Glutamatergic neuron (in vitro differentiated cells): Measurements from ENCODE around the gene GRK4. TPM values are rescaled to one million over a fixed set of nuclear protein-coding genes. Genes with fewer than 3 reads are reported as not detected.
A peak's percentile ranks its signal among the peaks of the same experiment; 100 is the strongest.
"Not testable (repeated sequence)": the region's sequence is repeated elsewhere in the genome, so short reads cannot be mapped to it uniquely, and the experiment has no call there.

ENCODE experiments used
- DNase-seq: peaks from one replicate; pipeline ENCODE4 v3.0.0; 2022
- H3K27ac Mint-ChIP-seq: one replicate; pipeline ENCODE4 v1.8.0; 2020; ENCODE audit warnings: mild to moderate bottlenecking, mixed read lengths, inconsistent platforms; ENCODE audit not compliant: unreplicated experiment
- H3K27me3 Mint-ChIP-seq: one replicate; pipeline ENCODE4 v1.8.0; 2020; ENCODE audit warnings: mild to moderate bottlenecking, moderate library complexity, mixed read lengths, inconsistent platforms; ENCODE audit not compliant: unreplicated experiment
- H3K36me3 Mint-ChIP-seq: one replicate; pipeline ENCODE4 v1.8.0; 2020; ENCODE audit warnings: mild to moderate bottlenecking, mixed read lengths, inconsistent platforms; ENCODE audit not compliant: unreplicated experiment
- H3K4me1 Mint-ChIP-seq: one replicate; pipeline ENCODE4 v1.8.0; 2020; ENCODE audit warnings: mild to moderate bottlenecking, low read depth, mixed read lengths, inconsistent platforms; ENCODE audit not compliant: unreplicated experiment
- H3K4me3 Mint-ChIP-seq: one replicate; pipeline ENCODE4 v1.8.0; 2020; ENCODE audit warnings: mild to moderate bottlenecking, mixed read lengths, inconsistent platforms; ENCODE audit not compliant: unreplicated experiment
- H3K9me3 Mint-ChIP-seq: one replicate; pipeline ENCODE4 v1.8.0; 2020; ENCODE audit warnings: mild to moderate bottlenecking, moderate library complexity, mixed read lengths, inconsistent platforms; ENCODE audit not compliant: unreplicated experiment
- total RNA-seq: library from RNA; stranded (reverse); fragmentation: NEBNext Ultra II Directional; extraction: Animal tissue kit (Norgen Biotek cat#: 25700); gene quantifications from one replicate; pipeline ENCODE4 v1.2.1, GENCODE V29; 2021; ENCODE audit not compliant: unreplicated experiment
- TF ChIP-seq, protein P1 (sequence below): fragments of 200-600 bp; sonication (generic); IDR thresholded peaks from one replicate; pipeline ENCODE4 v1.5.0; 2021; ENCODE audit not compliant: partially characterized antibody, unreplicated experiment

The GRK4 gene
- total RNA-seq, 1 donor from 2014 or later = 34.5 TPM

DNA sequence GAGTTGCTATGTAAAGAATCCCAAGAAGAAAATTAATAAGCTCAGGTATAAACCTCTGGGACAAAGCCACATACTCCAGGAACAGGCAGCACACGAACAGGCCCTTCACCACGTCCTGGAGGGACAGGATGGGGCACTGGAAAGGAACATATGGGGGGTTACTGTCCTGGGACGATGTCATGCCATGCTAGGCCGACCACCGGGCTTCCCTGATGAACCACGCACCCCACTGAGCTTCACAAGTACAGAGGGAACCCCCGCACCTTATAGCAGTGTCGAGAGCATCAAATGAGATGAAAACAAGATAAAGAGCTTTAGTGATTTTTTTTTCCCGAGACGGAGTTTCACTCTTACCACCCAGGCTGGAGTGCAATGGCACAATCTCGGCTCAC, 19.3 kb upstream of the GRK4 start:
- Mint-ChIP-seq H3K4me3 (no peak overlapping the region), H3K4me1 (no peaks in the 10 kb centered on the region), H3K36me3 (peaks cover 3% of the 10 kb centered on the region), H3K27me3 (peaks cover 5% of the 10 kb centered on the region), H3K27ac (peak overlapping the region; percentile 43), H3K9me3 (no peaks in the 10 kb centered on the region)
- DNase-seq = no peak
- TF ChIP-seq, protein P1, sequence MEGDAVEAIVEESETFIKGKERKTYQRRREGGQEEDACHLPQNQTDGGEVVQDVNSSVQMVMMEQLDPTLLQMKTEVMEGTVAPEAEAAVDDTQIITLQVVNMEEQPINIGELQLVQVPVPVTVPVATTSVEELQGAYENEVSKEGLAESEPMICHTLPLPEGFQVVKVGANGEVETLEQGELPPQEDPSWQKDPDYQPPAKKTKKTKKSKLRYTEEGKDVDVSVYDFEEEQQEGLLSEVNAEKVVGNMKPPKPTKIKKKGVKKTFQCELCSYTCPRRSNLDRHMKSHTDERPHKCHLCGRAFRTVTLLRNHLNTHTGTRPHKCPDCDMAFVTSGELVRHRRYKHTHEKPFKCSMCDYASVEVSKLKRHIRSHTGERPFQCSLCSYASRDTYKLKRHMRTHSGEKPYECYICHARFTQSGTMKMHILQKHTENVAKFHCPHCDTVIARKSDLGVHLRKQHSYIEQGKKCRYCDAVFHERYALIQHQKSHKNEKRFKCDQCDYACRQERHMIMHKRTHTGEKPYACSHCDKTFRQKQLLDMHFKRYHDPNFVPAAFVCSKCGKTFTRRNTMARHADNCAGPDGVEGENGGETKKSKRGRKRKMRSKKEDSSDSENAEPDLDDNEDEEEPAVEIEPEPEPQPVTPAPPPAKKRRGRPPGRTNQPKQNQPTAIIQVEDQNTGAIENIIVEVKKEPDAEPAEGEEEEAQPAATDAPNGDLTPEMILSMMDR = no peak

DNA sequence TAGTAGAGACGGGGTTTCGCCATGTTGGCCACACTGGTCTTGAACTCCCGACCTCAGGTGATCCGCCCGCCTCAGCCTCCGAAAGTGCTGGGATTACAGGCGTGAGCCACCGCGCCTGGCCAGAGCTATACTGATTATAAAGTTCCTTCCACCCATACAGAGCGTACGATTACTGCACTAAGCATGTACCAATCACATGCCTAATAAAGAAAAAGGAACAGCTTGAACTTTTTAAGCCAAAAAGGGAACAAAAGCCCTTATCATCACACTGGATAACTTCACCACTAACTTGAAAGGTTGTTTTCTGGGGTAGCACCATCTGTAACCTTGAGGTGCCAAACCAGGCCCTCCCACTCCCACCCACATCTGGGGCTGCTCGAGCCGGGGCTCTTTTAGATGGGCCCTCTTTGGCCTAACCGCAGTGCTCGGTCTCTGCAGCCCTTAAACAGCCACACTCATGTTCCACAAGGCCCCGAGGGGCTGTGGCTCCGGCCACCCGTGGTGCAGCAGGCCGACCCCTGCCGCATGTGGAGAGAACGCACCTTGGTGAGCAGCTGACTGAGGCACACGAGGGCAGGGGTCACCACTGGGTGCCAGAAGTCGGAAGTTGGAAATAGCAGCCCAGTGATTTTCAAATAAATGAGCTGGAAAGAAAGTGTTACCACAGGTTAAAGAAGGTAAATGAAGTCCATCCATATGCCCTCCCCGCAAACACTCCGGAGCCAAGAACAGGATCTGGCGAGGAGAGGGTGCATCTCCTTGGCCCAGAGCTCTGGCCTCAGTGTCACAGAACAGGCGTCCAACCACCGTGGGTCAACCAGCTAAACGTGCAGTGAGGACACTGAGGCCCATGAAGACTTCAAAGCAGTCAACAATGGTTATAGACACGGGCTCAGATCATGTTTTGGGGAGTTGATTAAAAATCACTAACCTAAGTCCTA, 18.5 kb upstream of the GRK4 start:
- H3K4me3 Mint-ChIP-seq = no peak overlapping the region
- TF ChIP-seq, protein P1 = no peak
- H3K9me3 Mint-ChIP-seq = no peaks in the 10 kb centered on the region
- H3K4me1 Mint-ChIP-seq = no peaks in the 10 kb centered on the region
- no peak overlapping the region for H3K27ac Mint-ChIP-seq
- H3K27me3 Mint-ChIP-seq = peaks cover 5% of the 10 kb centered on the region
- DNase-seq = no peak
- H3K36me3 Mint-ChIP-seq = peaks cover 3% of the 10 kb centered on the region

DNA sequence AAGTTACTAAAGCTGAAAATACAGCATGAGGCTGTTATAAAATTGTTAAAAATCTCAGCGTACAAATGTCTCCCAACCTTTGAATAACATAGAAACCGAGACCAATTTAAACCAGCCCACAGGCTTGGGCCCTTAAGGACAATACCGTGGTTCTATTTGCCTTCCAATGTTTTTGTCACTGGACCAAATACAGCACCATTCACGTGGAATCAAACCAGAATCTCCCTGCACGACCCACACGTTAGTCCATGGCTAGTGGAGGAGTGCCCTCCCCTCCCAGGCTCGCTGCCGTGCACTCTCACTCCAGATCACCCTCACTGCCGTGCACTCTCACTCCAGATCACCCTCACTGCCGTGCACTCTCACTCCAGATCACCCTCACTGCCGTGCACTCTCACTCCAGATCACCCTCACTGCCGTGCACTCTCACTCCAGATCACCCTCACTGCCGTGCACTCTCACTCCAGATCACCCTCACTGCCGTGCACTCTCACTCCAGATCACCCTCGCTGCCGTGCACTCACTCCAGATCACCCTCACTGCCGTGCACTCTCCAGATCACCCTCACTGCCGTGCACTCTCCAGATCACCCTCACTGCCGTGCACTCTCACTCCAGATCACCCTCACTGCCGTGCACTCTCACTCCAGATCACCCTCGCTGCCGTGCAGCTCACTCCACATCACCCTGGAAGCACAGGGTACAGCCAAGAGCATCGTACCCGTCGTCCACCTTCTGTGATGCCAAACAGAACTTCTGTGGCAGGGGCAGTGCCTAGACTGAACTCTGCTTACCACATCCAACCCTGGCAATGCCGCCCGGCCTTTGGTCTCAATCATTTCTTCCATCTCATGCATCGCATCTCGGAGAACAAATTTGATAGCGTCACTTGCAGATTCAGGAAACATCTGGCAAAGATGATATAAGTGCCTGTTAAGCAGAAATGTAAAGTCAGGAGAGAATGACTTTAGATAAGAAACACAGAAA, 17.5 kb upstream of the GRK4 start:
- DNase-seq, H3K9me3 Mint-ChIP-seq, H3K4me3 Mint-ChIP-seq, H3K4me1 Mint-ChIP-seq, H3K27ac Mint-ChIP-seq, H3K27me3 Mint-ChIP-seq, H3K36me3 Mint-ChIP-seq: not testable (repeated sequence)

DNA sequence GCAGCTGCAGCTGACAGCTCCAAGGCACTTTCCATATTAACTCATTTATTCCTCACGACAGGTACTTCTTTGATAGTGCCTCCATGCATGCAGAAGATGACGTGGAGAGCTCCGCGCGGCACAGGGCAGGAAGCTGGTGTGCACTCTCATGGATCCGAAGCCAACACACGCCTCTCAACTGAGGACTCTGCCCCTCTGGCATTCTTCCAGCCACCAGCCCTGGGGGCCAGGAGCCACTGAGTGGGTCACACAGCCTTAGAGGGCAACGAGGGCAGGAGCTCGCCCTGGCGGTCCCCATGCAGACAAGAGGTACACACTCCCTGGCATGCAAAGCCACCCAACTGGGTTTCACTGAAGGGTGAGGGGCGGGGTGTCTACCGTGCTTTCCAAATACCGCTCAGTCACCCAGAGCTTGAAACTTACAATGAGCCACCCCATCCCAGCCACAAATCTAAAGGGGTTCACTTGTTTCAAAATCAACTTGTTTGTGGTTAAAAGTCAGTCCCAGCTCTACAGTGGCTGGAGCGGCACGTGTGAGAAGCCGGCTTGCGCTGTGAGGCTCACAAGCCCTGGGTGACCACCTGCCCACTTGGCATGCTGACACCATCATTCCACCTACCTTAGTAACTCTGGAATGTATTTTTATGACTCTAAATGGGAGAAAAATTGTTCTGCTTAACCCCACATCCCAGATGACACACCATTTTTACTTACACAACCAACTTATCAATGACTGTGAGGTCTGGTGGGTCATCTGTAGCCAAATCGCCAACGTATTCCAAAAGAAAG, 16.4 kb upstream of the GRK4 start:
- Mint-ChIP-seq H3K27ac (no peak overlapping the region), H3K4me3 (no peak overlapping the region), H3K9me3 (peaks cover 1% of the 10 kb centered on the region), H3K27me3 (peaks cover 7% of the 10 kb centered on the region), H3K36me3 (peaks cover 3% of the 10 kb centered on the region), H3K4me1 (no peaks in the 10 kb centered on the region)
- no peak for DNase-seq
- TF ChIP-seq, protein P1 = no peak

- Mint-ChIP-seq H3K4me3 (no peak overlapping the region), H3K9me3 (peaks cover 1% of the 10 kb centered on the region), H3K27ac (no peak overlapping the region), H3K36me3 (peaks cover 3% of the 10 kb centered on the region), H3K27me3 (peaks cover 5% of the 10 kb centered on the region), H3K4me1 (no peaks in the 10 kb centered on the region)
- DNase-seq = no peak
- TF ChIP-seq, protein P1 = no peak
Measured at GRCh38 chr4:2947926-2948325, 15.4 kb upstream of the GRK4 start.
